Inferior parietal cortex (tissue), 1 donor: Measurements from ENCODE around the gene ALDH1L1.

Experiments used
- DNase-seq: peaks from one replicate; pipeline ENCODE4 v3.0.0-alpha.2; 2016; ENCODE audit errors: extremely low spot score

Gene ALDH1L1

GRCh38 chr3:126194713-126195305, 14.4 kb upstream of the ALDH1L1 start:
- DNase-seq, result no peak

- DNase-seq, result no peak
Observed at GRCh38 chr3:126191246-126191645, 10.9 kb upstream of the ALDH1L1 start.

- DNase-seq, result no peak
Observed at GRCh38 chr3:126187920-126188319, 7.5 kb upstream of the ALDH1L1 start.

- no peak for DNase-seq
Observed at GRCh38 chr3:126186749-126187148, 6.4 kb upstream of the ALDH1L1 start.

- no peak for DNase-seq
Observed at GRCh38 chr3:126186271-126186670, 5.9 kb upstream of the ALDH1L1 start.

GRCh38 chr3:126184465-126185000, 4.1 kb upstream of the ALDH1L1 start:
- DNase-seq, result no peak

GRCh38 chr3:126181398-126181725, 976 bp upstream of the ALDH1L1 start:
- DNase-seq, result no peak

GRCh38 chr3:126179825-126180476, 435 bp downstream of the ALDH1L1 start:
- DNase-seq, result no peak

GRCh38 chr3:126170073-126170777, 10.2 kb downstream of the ALDH1L1 start:
- DNase-seq, result no peak

GRCh38 chr3:126167566-126167965, 12.8 kb downstream of the ALDH1L1 start:
- DNase-seq, result no peak

- no peak for DNase-seq
Observed at GRCh38 chr3:126166009-126166408, 14.4 kb downstream of the ALDH1L1 start.

- no peak for DNase-seq
Observed at GRCh38 chr3:126161309-126161708, 19.1 kb downstream of the ALDH1L1 start.

GRCh38 chr3:126160243-126161210, 19.9 kb downstream of the ALDH1L1 start:
- no peak for DNase-seq

- no peak for DNase-seq
Observed at GRCh38 chr3:126159476-126159875, 20.9 kb downstream of the ALDH1L1 start.

- no peak for DNase-seq
Observed at GRCh38 chr3:126158912-126159454, 21.4 kb downstream of the ALDH1L1 start.

- DNase-seq, result no peak
Observed at GRCh38 chr3:126158016-126158911, 22.1 kb downstream of the ALDH1L1 start.

- no peak for DNase-seq
Observed at GRCh38 chr3:126157083-126157768, 23.2 kb downstream of the ALDH1L1 start.

- DNase-seq, result no peak
Observed at GRCh38 chr3:126156468-126156867, 23.9 kb downstream of the ALDH1L1 start.

GRCh38 chr3:126155819-126156218, 24.6 kb downstream of the ALDH1L1 start:
- no peak for DNase-seq

- no peak for DNase-seq
Observed at GRCh38 chr3:126155280-126155640, 25.1 kb downstream of the ALDH1L1 start.
